H9 (cell line): Measurements from ENCODE around the gene CAMTA1. TPM values are rescaled to one million over a fixed set of nuclear protein-coding genes. Genes with fewer than 3 reads are reported as not detected.

Experiments used
- DNase-seq: peaks from one replicate; pipeline ENCODE4 v3.0.0-alpha.2; 2017
- H2AFZ ChIP-seq: one replicate; pipeline ENCODE4 v1.6.1; 2013; ENCODE audit warnings: mild to moderate bottlenecking, low read length, control low read depth, moderate library complexity
- H2AK5ac ChIP-seq: 2 replicates; pipeline ENCODE4 v1.6.1; 2013; ENCODE audit warnings: low read length, control low read depth, mixed read lengths; ENCODE audit not compliant: insufficient read length
- H2BK120ac ChIP-seq: one replicate; pipeline ENCODE4 v1.6.1; 2013; ENCODE audit warnings: low read depth, mild to moderate bottlenecking, low read length, control low read depth, inconsistent platforms; ENCODE audit not compliant: poor library complexity, severe bottlenecking
- H2BK12ac ChIP-seq: 2 replicates; pipeline ENCODE4 v1.6.1; 2013; ENCODE audit warnings: low read length, control low read depth, mixed read lengths, low read depth; ENCODE audit not compliant: insufficient read length
- H2BK15ac ChIP-seq: 2 replicates; pipeline ENCODE4 v1.6.1; 2013; ENCODE audit warnings: low read depth, low read length, control low read depth
- H2BK20ac ChIP-seq: one replicate; pipeline ENCODE4 v1.6.1; 2013; ENCODE audit warnings: low read depth, mild to moderate bottlenecking, low read length, control low read depth, inconsistent platforms; ENCODE audit not compliant: poor library complexity, severe bottlenecking
- H2BK5ac ChIP-seq: 2 replicates; pipeline ENCODE4 v1.6.1; 2013; ENCODE audit warnings: low read length, control low read depth, mixed read lengths; ENCODE audit not compliant: insufficient read length
- H3K14ac ChIP-seq: 2 replicates; pipeline ENCODE4 v1.6.1; 2013; ENCODE audit warnings: low read length, control low read depth; ENCODE audit not compliant: insufficient read depth
- H3K18ac ChIP-seq: 2 replicates; pipeline ENCODE4 v1.6.1; 2013; ENCODE audit warnings: low read depth, mild to moderate bottlenecking, mixed read lengths, low read length, control low read depth; ENCODE audit not compliant: insufficient read length
- H3K23ac ChIP-seq: 2 replicates; pipeline ENCODE4 v1.6.1; 2013; ENCODE audit warnings: low read length, control low read depth, mixed read lengths, low read depth; ENCODE audit not compliant: insufficient read length
- H3K23me2 ChIP-seq: 2 replicates; pipeline ENCODE4 v1.6.1; 2013; ENCODE audit warnings: low read depth, mild to moderate bottlenecking, mixed read lengths, low read length, control low read depth; ENCODE audit not compliant: insufficient read length, poor library complexity, severe bottlenecking
- H3K27ac ChIP-seq: 2 replicates; pipeline ENCODE4 v1.5.1; 2013; ENCODE audit warnings: low read length, control low read depth, mixed read lengths, low read depth; ENCODE audit not compliant: insufficient read length
- H3K27me3 ChIP-seq: 2 replicates; pipeline ENCODE4 v1.6.1; 2013; ENCODE audit warnings: low read length, control low read depth, inconsistent platforms; ENCODE audit not compliant: insufficient read depth
- H3K4ac ChIP-seq: 2 replicates; pipeline ENCODE4 v1.6.1; 2013; ENCODE audit warnings: low read depth, mild to moderate bottlenecking, control low read depth, inconsistent platforms, low read length, moderate library complexity
- H3K4me1 ChIP-seq: 2 replicates; pipeline ENCODE4 v1.6.1; 2013; ENCODE audit warnings: low read length, control low read depth, inconsistent platforms; ENCODE audit not compliant: insufficient read depth
- H3K4me2 ChIP-seq: 2 replicates; pipeline ENCODE4 v1.6.1; 2013; ENCODE audit warnings: low read length, control low read depth, mixed read lengths; ENCODE audit not compliant: insufficient read length, insufficient read depth
- H3K56ac ChIP-seq: 2 replicates; pipeline ENCODE4 v1.6.1; 2013; ENCODE audit warnings: low read depth, mild to moderate bottlenecking, mixed read lengths, low read length, control low read depth; ENCODE audit not compliant: insufficient read length
- H3K79me1 ChIP-seq: 2 replicates; pipeline ENCODE4 v1.6.1; 2013; ENCODE audit warnings: low read depth, mild to moderate bottlenecking, moderate library complexity, low read length, control low read depth, inconsistent platforms; ENCODE audit not compliant: insufficient read depth, poor library complexity, severe bottlenecking
- H3K79me2 ChIP-seq: 2 replicates; pipeline ENCODE4 v1.6.1; 2013; ENCODE audit warnings: low read length, control low read depth, inconsistent platforms; ENCODE audit not compliant: insufficient read depth
- H3K9ac ChIP-seq: 2 replicates; pipeline ENCODE4 v1.6.1; 2013; ENCODE audit warnings: low read length, control low read depth, mixed read lengths; ENCODE audit not compliant: insufficient read length; ENCODE audit errors: extremely low read depth
- H3K9me3 ChIP-seq: one replicate; pipeline ENCODE4 v1.6.1; 2013; ENCODE audit warnings: low read depth, low read length, inconsistent platforms; ENCODE audit not compliant: control insufficient read depth
- H3T11ph ChIP-seq: one replicate; pipeline ENCODE4 v1.6.1; 2013; ENCODE audit warnings: mild to moderate bottlenecking, low read length, control low read depth, inconsistent platforms
- H4K20me1 ChIP-seq: one replicate; pipeline ENCODE4 v1.6.1; 2013; ENCODE audit not compliant: control insufficient read depth, insufficient read length, insufficient read depth
- H4K5ac ChIP-seq: 2 replicates; pipeline ENCODE4 v1.6.1; 2013; ENCODE audit warnings: low read depth, mild to moderate bottlenecking, mixed read lengths, low read length, control low read depth; ENCODE audit not compliant: insufficient read length
- H4K8ac ChIP-seq: replicated peaks from 2 replicates; pipeline ENCODE4 v1.6.1; 2013; ENCODE audit warnings: low read length, control low read depth, mixed read lengths, low read depth; ENCODE audit not compliant: insufficient read length
- H4K91ac ChIP-seq: 2 replicates; pipeline ENCODE4 v1.6.1; 2013; ENCODE audit warnings: low read depth, mild to moderate bottlenecking, moderate library complexity, mixed read lengths, low read length, control low read depth; ENCODE audit not compliant: insufficient read length
- H3K27ac Mint-ChIP-seq, 3 experiments: 2 replicates in 2 of 3; 3 replicates in 1 of 3; pipeline ENCODE4 v1.8.0; 2020 to 2021; ENCODE audit warnings: mixed read lengths in 3 of 3, mild to moderate bottlenecking in 1 of 3, moderate library complexity in 1 of 3
- H3K27me3 Mint-ChIP-seq: 2 replicates; pipeline ENCODE4 v1.8.0; 2021; ENCODE audit warnings: low read depth, mild to moderate bottlenecking, moderate library complexity, mixed read lengths
- H3K36me3 Mint-ChIP-seq, 3 experiments: 2 replicates in 2 of 3; 3 replicates in 1 of 3; pipeline ENCODE4 v1.8.0; 2020 to 2021; ENCODE audit warnings: low read depth in 3 of 3, mixed read lengths in 3 of 3; ENCODE audit not compliant: insufficient read depth in 1 of 3
- H3K4me1 Mint-ChIP-seq, 2 experiments: 2 replicates each; pipeline ENCODE4 v1.8.0; 2020; ENCODE audit warnings: mixed read lengths in 2 of 2
- H3K4me3 Mint-ChIP-seq, 2 experiments: 2 replicates in 1 of 2; 3 replicates in 1 of 2; pipeline ENCODE4 v1.8.0; 2020 to 2021; ENCODE audit warnings: mild to moderate bottlenecking in 2 of 2, mixed read lengths in 2 of 2, moderate library complexity in 1 of 2
- H3K9me3 Mint-ChIP-seq, 2 experiments: 2 replicates in 1 of 2; 3 replicates in 1 of 2; pipeline ENCODE4 v1.8.0; 2020; ENCODE audit warnings: mild to moderate bottlenecking in 2 of 2, mixed read lengths in 2 of 2, moderate library complexity in 1 of 2
- CTCF ChIP-seq: fragments of 200-600 bp; sonication (generic); conservative IDR thresholded peaks from 3 replicates; pipeline ENCODE4 v1.8.0; 2021; ENCODE audit warnings: antibody characterized with exemption, mild to moderate bottlenecking
- WGBS: extraction: QIAGEN DNeasy Blood & Tissue Kit; methylation state at CpG from one replicate; pipeline ENCODE4 v1.1.7; 2013; ENCODE audit warnings: missing lambda C conversion rate, low lambda C conversion rate, mixed read lengths; ENCODE audit not compliant: insufficient read length; ENCODE audit errors: extremely low coverage; 5-methylcytosine and 5-hydroxymethylcytosine counted together
- total RNA-seq: library from RNA; stranded (reverse); gene quantifications from 2 replicates; pipeline ENCODE4 v1.2.1, GENCODE V29; 2021

The CAMTA1 gene
- total RNA-seq, 1 experiment from 2014 or later = 115 TPM

GRCh38 chr1:7097938-7098592 is 312.8 kb downstream of the CAMTA1 start:
- no peak overlapping the region for H3K4me2 ChIP-seq
- H3K9ac ChIP-seq = no peak overlapping the region
- TF ChIP-seq CTCF = no peak
- H4K8ac ChIP-seq = no peak overlapping the region
- Mint-ChIP-seq H3K4me3 (peak overlapping the region in 1 of 2 experiments; percentile 52; a peak in 2 of 5 replicates), H3K9me3 (no peaks in the 10 kb centered on the region; a peak in 1 of 5 replicates), H3K27ac (no peak overlapping the region), H3K27me3 (peaks cover 6% of the 10 kb centered on the region), H3K36me3 (no peaks in the 10 kb centered on the region), H3K4me1 (peaks cover 9 to 12% of the 10 kb centered on the region in 2 experiments; a peak in 3 of 4 replicates)
- no peak overlapping the region for H3K4ac ChIP-seq
- no peak overlapping the region for H3K56ac ChIP-seq
- no peak overlapping the region for H4K5ac ChIP-seq
- H3T11ph ChIP-seq = no peak overlapping the region
- H3K23ac ChIP-seq = no peak overlapping the region
- no peak overlapping the region for H2BK120ac ChIP-seq
- no peaks in the 10 kb centered on the region for H3K4me1 ChIP-seq
- no peak overlapping the region for H2BK12ac ChIP-seq
- H2BK20ac ChIP-seq = no peak overlapping the region
- no peaks in the 10 kb centered on the region for H3K27me3 ChIP-seq
- no peak overlapping the region for H2AK5ac ChIP-seq
- H2BK5ac ChIP-seq = no peak overlapping the region
- no peaks in the 10 kb centered on the region for H3K79me1 ChIP-seq
- no peaks in the 10 kb centered on the region for H3K23me2 ChIP-seq
- H3K9me3 ChIP-seq = no peaks in the 10 kb centered on the region
- H4K20me1 ChIP-seq = no peaks in the 10 kb centered on the region
- no peak for DNase-seq
- WGBS = no CpG with 5 or more reads among the region's 21 CpGs
- H3K79me2 ChIP-seq = no peaks in the 10 kb centered on the region
- no peak overlapping the region for H3K27ac ChIP-seq
- no peak overlapping the region for H2BK15ac ChIP-seq
- H3K14ac ChIP-seq = no peak overlapping the region
- no peak overlapping the region for H3K18ac ChIP-seq
- H2AFZ ChIP-seq = no peak overlapping the region
- no peak overlapping the region for H4K91ac ChIP-seq
